ENCODE measurements around the gene PVRIG.
A peak's percentile ranks its signal among the peaks of the same experiment; 100 is the strongest.
"Not testable (repeated sequence)": the region's sequence is repeated elsewhere in the genome, so short reads cannot be mapped to it uniquely, and the experiment has no call there.

The PVRIG gene

DNA sequence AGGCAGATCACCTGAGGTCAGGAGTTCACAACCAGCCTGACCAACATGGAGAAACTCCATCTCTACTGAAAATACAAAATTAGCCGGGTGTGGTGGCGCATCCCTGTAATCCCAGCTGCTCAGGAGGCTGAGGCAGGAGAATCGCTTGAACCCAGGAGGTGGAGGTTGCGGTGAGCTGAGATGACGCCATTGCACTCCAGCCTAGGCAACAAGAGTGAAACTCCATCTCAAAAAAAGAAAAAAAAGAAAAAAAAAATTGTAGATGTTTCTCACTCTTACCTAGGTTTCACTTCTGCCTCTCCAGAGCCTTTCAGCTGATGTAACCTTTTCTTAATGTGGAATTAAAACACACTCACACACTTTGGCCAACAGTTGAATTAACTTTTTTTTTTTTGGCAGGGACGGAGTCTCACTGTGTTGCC is 23.8 kb upstream of the PVRIG start:
- DNase-seq = not testable (repeated sequence)

DNA sequence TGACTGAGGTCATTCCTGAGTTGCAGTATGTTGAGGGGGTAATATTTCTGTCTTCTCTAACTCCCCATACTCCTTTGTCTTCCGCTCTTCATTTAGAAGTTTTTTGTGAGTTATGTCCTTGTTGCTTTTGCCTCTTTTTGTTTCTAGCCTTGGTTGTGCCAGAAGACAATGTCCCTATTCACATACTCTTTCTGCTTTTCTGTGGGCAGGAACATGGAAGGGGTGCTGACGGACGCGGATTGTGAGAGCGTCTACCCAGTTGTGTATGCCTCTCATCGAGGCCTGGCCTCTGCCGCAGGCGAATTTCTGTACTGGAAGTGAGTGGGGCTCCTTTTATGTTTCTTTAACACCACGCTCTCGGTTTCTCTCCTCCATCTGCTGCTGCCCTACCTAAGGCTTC is 21.5 kb upstream of the PVRIG start:
- no peak for DNase-seq

DNA sequence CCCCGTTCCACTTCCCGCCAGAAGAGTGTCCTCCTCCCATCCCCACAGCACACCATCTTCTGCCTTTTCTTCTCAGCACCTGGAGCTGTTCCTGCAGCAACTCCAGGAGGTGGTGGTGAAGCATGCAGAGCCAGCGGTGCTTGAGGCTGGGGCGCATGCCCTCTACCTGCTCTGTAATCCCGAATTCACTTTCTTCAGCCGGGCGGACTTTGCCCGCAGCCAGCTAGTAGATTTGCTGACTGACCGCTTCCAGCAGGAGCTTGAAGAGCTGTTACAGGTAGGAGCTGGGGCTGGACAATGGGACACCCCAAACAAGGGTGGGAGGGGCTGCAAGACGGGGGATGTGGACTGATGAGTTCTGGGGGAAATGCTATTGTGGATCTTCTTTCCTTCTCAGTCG is 19.1 kb upstream of the PVRIG start:
- DNase-seq = no peak

DNA sequence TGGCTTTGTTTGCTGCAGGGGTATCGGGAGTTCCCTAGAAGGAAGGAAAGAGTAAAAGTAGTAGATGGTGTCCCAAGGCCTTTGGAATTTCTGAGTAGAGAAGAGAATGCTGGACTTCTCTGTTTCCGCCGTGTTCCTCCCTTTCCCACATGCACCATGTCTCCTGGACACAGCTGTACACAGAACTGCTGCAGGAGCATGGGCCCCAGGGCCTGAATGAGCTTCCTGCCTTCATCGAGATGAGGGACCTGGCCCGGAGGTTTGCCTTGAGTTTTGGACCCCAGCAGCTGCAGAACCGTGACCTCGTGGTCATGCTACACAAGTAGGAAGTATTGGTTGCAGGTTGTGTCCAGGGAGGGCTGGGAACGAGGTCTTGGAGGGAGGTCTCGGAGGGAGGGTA is 15.3 kb upstream of the PVRIG start:
- DNase-seq = no peak

DNA sequence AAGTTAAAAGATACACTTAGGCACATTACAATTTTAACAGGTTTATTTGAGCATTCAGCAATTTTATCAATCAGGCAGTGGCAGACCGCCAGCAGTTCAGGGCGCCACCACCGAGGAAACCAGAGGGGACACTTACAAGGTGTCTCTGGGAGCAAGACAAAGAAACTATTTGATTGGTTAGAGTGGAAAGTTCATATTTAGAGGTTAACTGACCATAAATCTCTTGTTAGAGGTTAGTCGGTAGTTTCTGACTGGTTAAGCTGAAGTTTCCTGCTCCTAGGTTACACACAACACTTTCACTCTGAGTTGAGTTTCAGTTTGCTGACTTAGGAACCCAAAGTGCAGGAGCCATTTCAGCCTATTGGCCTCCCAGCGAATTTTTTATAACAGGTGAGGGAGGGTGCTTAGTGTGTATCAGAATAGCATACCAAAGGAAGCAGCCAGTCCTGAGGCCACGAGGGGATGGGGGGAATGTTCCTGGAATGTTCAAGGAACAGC is 10.8 kb upstream of the PVRIG start:
- DNase-seq = no peak

DNA sequence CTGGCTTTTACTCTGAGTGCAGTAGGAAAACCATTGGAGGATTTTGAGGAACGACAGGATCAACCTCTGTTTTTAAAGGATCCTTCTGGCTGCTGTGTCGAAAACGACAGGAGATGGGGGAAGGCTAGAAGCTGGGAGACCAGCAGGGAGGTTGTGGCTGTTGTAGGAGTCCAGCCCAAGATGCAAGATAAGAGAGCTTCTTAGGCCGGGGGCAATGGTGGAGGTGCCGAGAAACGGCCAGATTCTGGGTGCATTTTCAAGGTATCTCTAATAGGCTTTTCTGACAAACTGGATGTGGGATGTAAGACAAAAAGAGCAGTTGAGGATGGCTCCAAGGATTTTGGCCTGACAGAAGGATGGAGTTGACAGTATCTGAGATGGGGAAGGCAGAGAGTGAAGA is 10.3 kb upstream of the PVRIG start:
- no peak for DNase-seq

- DNase-seq = no peak
These were observed 8.9 kb upstream of the PVRIG start for GRCh38 chr7:100210805-100211204.

- no peak for DNase-seq
These were observed 8.4 kb upstream of the PVRIG start for GRCh38 chr7:100211342-100211780.

- DNase-seq = no peak
These were observed 7.0 kb upstream of the PVRIG start for GRCh38 chr7:100212631-100213286.

GRCh38 chr7:100213672-100214071 is 6.1 kb upstream of the PVRIG start:
- DNase-seq = no peak

DNA sequence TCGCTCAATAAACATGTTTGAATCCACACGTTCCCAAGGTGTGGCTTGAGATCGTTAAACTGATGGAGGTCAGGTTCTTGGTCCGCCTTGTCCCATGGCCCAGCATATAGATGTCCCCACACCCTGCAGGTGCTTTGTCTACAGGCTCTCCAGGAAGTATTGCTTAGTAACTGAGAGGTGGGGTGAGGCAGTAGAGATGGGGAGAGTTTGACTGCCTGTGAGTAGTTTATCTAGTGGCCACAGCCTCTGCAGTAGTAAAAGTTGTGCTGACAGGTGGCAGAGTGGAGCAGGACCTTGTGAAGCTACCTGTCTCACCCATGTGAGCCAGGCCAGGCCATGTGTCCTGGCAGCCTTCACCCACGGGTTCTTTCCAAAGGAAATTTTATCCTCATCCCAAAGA is 5.4 kb upstream of the PVRIG start:
- DNase-seq = not testable (repeated sequence)

DNA sequence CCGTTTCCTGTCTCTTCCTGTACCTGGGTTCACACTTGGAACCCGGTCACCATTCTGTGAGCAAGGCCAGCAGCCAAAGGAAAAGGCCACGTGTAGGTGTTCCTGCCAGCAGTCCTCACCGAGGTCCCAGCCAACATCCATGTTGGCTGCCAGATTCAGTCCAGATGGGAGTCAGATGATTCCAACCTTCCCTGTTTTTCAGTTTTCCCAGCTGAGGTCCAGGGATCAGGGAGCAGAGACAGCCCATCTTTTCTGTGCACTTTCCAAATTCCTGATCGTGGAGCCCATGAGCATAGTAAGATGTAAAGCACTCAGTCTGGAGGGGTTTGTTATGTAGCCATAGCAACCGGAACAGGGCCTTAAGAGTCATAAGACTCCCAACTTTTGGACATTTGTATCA is 3.9 kb upstream of the PVRIG start:
- no peak for DNase-seq

DNA sequence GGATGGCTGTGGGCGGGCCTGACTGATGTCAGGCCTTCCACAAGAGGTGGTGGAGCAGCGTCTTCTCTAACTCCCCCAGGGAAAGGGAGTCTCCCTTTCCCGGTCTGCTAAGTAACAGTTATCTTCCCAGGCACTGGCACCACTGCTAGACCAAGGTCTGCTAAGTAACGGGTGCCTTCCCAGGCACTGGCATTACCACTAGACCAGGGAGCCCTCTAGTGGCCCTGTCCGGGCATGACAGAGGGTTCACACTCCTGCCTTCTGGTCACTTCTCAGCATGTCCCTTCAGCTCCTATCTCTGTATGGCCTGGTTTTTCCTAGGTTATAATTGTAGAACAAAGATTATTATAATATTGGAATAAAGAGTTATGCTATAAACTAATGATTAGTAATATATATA is 1.8 kb upstream of the PVRIG start:
- peak; percentile 67 for DNase-seq

- no peak for DNase-seq
These were observed 445 bp upstream of the PVRIG start for GRCh38 chr7:100219271-100219737.

DNA sequence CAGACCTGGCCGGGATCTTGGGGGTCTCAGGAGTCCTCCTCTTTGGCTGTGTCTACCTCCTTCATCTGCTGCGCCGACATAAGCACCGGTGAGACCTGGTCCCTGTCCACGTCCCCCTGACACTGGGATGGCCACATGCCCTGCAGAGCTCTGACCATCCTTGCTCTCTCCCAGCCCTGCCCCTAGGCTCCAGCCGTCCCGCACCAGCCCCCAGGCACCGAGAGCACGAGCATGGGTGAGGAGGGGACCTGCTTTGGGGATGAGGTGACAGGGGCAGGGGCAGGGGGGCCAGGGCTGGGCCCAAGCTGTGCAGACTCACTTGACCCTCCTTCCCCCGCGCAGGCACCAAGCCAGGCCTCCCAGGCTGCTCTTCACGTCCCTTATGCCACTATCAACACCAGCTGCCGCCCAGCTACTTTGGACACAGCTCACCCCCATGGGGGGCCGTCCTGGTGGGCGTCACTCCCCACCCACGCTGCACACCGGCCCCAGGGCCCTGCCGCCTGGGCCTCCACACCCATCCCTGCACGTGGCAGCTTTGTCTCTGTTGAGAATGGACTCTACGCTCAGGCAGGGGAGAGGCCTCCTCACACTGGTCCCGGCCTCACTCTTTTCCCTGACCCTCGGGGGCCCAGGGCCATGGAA is 959 bp downstream of the PVRIG start:
- no peak for DNase-seq

DNA sequence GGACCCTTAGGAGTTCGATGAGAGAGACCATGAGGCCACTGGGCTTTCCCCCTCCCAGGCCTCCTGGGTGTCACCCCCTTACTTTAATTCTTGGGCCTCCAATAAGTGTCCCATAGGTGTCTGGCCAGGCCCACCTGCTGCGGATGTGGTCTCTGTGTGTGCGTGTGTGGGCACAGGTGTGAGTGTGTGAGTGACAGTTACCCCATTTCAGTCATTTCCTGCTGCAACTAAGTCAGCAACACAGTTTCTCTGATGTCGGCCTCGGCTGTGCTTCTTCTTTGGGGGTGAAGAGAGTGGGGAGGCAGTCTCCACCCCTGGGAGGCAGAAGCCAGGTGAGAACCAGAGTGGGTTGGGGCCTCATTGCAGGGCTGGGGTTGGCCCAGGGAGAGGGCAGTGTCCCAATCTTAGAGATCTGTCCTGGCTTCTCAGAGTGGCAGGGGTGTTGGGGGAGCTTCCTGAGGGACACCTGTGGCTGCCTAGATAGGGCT is 1.5 kb downstream of the PVRIG start:
- peak; percentile 71 for DNase-seq

DNA sequence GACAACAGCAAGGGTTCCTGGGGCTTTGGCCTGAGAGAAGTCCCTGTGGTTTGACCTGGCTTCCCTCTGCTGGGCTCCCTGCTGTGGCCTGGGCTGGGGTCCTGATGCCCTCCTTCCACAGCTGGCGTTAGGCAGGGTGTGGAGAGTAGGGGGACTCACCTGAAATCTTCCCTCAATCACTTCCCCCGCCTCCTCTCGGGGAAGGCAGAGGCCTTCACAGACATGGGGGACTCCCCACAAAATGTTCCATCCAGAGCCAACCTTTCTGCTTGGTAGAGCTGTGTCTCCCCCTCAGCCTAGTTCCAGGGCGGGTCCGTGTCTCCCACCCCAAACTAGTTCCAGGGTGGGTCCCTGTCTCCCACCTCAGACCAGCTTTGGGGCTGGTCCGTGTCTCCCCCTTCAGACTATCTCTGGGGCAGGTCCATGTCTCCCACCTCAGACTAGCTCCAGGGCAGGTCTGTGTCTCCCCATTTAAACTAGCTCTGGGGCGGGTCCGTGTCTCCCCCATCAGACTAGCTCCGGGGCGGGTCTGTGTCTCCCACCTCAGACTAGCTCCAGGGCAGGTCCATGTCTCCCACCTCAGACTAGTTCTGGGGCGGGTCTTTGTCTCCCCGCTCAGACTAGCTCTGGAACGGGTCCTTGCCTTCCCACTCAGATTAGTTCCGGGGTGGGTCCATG is 2.2 kb downstream of the PVRIG start:
- DNase-seq = no peak

DNA sequence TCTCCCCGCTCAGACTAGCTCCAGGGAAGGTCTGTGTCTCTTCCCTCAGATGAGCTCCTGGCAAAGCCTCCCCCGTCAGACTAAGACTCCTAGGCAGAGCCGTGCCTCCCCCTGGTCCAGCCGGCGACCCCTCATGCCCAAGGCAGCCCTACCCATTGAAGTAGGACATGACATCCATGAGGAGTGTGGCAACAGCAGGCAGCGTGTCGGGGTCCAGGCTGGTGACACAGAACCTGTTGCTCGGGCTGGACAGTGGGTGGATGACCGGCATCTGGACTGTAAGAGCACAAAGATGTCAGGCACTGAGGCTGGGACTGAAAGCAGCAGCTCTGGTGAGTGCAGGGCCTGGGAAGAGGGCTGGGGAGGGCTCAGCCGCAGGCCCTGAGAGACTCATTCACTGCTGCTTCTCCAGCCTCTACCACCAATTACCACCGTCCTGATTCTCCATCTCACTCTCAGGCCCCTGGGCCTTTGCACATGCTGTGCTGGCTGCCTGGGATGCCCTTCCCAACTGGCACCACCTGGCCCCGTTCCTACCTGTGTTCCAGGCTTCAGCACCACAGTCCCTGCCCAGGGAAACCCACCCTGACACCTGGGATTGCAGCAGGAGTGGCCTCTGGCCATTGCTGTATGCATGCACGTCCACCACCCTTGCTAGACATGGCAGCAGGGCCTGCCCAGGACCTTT is 2.8 kb downstream of the PVRIG start:
- no peak for DNase-seq

GRCh38 chr7:100223376-100223927 is 3.7 kb downstream of the PVRIG start:
- DNase-seq = not testable (repeated sequence)

DNA sequence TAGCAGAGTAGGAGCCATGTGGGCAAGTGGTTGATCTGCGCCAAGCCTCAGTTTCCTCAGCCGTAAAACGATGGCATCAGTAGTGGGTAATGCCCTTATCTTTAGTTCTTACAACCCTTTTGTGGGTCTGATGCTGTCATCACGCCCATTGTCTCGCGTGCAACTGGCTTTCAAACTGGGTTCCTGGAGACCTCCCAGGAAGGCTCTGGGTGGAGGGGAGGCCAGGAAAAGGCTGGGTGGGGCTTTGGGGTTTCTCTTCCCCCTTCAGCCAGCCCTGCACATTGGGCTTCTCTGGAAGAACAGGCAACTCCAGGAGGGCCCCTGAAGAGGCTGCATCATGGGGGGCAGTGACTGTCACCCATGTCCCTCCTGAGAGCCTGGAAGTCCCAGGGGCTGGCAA is 5.1 kb downstream of the PVRIG start:
- DNase-seq = not testable (repeated sequence)

- not testable (repeated sequence) for DNase-seq
These were observed 15.0 kb downstream of the PVRIG start for GRCh38 chr7:100234660-100235317.

- DNase-seq = not testable (repeated sequence)
These were observed 20.2 kb downstream of the PVRIG start for GRCh38 chr7:100239975-100240374.

All from activated CD4-positive, alpha-beta T cell treated with anti-CD3 and anti-CD28 coated beads for 1 hour (primary cell).